WTC11 (cell line): ENCODE results near the gene TNNI2. TPM values are rescaled to one million over a fixed set of nuclear protein-coding genes. Genes with fewer than 3 reads are reported as not detected.

ENCODE experiments used
- ATAC-seq: fragments of 200-7000 bp; cut with Tn5 transposase; 2 replicates; pipeline ENCODE4 v1.10.0; 2021; ENCODE audit warnings: mild to moderate bottlenecking, moderate library complexity
- CTCF ChIA-PET: fragments of 300-600 bp; sonication (Branson Sonifier 250); formaldehyde crosslinking; loops from one replicate; lab custom pipeline; 2021; ENCODE audit warnings: antibody characterized with exemption; lab: Charles Lee
- POLR2A ChIA-PET: fragments of 350-600 bp; sonication (Branson Sonifier 250); formaldehyde crosslinking; loops from one replicate; lab custom pipeline; 2021; ENCODE audit warnings: antibody characterized with exemption; lab: Charles Lee
- DNase-seq: peaks from one replicate; pipeline ENCODE4 v3.0.0; 2021; ENCODE audit warnings: low spot score
- H3K27ac Mint-ChIP-seq: 2 replicates; pipeline ENCODE4 v1.8.0; 2021; ENCODE audit warnings: mixed read lengths
- H3K27me3 Mint-ChIP-seq: 2 replicates; pipeline ENCODE4 v1.8.0; 2021; ENCODE audit warnings: low read depth, mild to moderate bottlenecking, moderate library complexity, mixed read lengths
- H3K36me3 Mint-ChIP-seq: 2 replicates; pipeline ENCODE4 v1.8.0; 2021; ENCODE audit warnings: mixed read lengths
- H3K4me1 Mint-ChIP-seq: 2 replicates; pipeline ENCODE4 v1.8.0; 2022; ENCODE audit warnings: mixed read lengths
- H3K4me3 Mint-ChIP-seq: 2 replicates; pipeline ENCODE4 v1.8.0; 2021; ENCODE audit warnings: mild to moderate bottlenecking, moderate library complexity, mixed read lengths
- H3K9me3 Mint-ChIP-seq: 2 replicates; pipeline ENCODE4 v1.8.0; 2021; ENCODE audit warnings: mixed read lengths
- E2F5 ChIP-seq: sonication (generic); formaldehyde crosslinking; IDR thresholded peaks from 2 replicates; pipeline ENCODE4 v1.8.1; 2022; ENCODE audit warnings: mild to moderate bottlenecking, moderate library complexity, missing genetic modification reagents
- EMX1 ChIP-seq: fragments of 250-450 bp; sonication (Bioruptor Pico); IDR thresholded peaks from 2 replicates; pipeline ENCODE4 v1.8.0; 2021; ENCODE audit warnings: mild to moderate bottlenecking
- FOXJ3 ChIP-seq: sonication (generic); formaldehyde crosslinking; IDR thresholded peaks from 2 replicates; pipeline ENCODE4 v1.9.0; 2021; ENCODE audit warnings: missing genetic modification reagents, mild to moderate bottlenecking, borderline replicate concordance
- HMGA2 ChIP-seq: fragments of 250-450 bp; sonication (Bioruptor Pico); IDR thresholded peaks from 2 replicates; pipeline ENCODE4 v1.4.0; 2021; ENCODE audit warnings: mild to moderate bottlenecking, moderate library complexity
- HMGXB4 ChIP-seq: sonication (generic); formaldehyde crosslinking; IDR thresholded peaks from 2 replicates; pipeline ENCODE4 v1.8.1; 2023; ENCODE audit warnings: mild to moderate bottlenecking, moderate library complexity, missing genetic modification reagents
- KAT7 ChIP-seq: sonication (generic); formaldehyde crosslinking; IDR thresholded peaks from 2 replicates; pipeline ENCODE4 v1.8.1; 2023; ENCODE audit warnings: missing genetic modification reagents, mild to moderate bottlenecking, borderline replicate concordance
- NFE2L1 ChIP-seq: sonication (generic); formaldehyde crosslinking; IDR thresholded peaks from 2 replicates; pipeline ENCODE4 v1.8.1; 2023; ENCODE audit warnings: missing genetic modification reagents
- RORB ChIP-seq: fragments of 250-450 bp; sonication (Bioruptor Pico); IDR thresholded peaks from 2 replicates; pipeline ENCODE4 v1.9.0; 2021; ENCODE audit warnings: mild to moderate bottlenecking
- SOX15 ChIP-seq: fragments of 250-450 bp; sonication (Bioruptor Pico); IDR thresholded peaks from 2 replicates; pipeline ENCODE4 v1.9.0; 2021; ENCODE audit warnings: mild to moderate bottlenecking
- TP53 ChIP-seq: sonication (generic); formaldehyde crosslinking; IDR thresholded peaks from 2 replicates; pipeline ENCODE4 v1.8.1; 2023; ENCODE audit warnings: mild to moderate bottlenecking, missing genetic modification reagents
- ZBTB43 ChIP-seq: sonication (generic); formaldehyde crosslinking; IDR thresholded peaks from 2 replicates; pipeline ENCODE4 v1.8.1; 2023; ENCODE audit warnings: mild to moderate bottlenecking, missing genetic modification reagents
- ZNF263 ChIP-seq: sonication (generic); formaldehyde crosslinking; IDR thresholded peaks from 2 replicates; pipeline ENCODE4 v1.8.1; 2022; ENCODE audit warnings: low read depth, mild to moderate bottlenecking, moderate library complexity, missing genetic modification reagents
- ZNF512 ChIP-seq: sonication (generic); formaldehyde crosslinking; IDR thresholded peaks from 2 replicates; pipeline ENCODE4 v1.8.1; 2022; ENCODE audit warnings: missing genetic modification reagents, borderline replicate concordance
- total RNA-seq: library from RNA; stranded (reverse); gene quantifications from 3 replicates; pipeline ENCODE4 v1.2.3, GENCODE V29; 2021
- TF ChIP-seq, protein P1 (sequence below): sonication (generic); formaldehyde crosslinking; IDR thresholded peaks from 2 replicates; pipeline ENCODE4 v1.8.1; 2023; ENCODE audit warnings: mild to moderate bottlenecking, missing genetic modification reagents, moderate library complexity
- TF ChIP-seq, protein P2 (sequence below): fragments of 250-450 bp; sonication (Bioruptor Pico); IDR thresholded peaks from 2 replicates; pipeline ENCODE4 v1.8.0; 2021; ENCODE audit warnings: mild to moderate bottlenecking
- TF ChIP-seq, protein P3 (sequence below): sonication (generic); formaldehyde crosslinking; IDR thresholded peaks from 2 replicates; pipeline ENCODE4 v1.8.1; 2022; ENCODE audit warnings: low read depth, mild to moderate bottlenecking, moderate library complexity, missing genetic modification reagents, borderline replicate concordance
- TF ChIP-seq, protein P4 (sequence below): sonication (generic); formaldehyde crosslinking; IDR thresholded peaks from 2 replicates; pipeline ENCODE4 v1.8.1; 2023; ENCODE audit warnings: mild to moderate bottlenecking, missing genetic modification reagents
- TF ChIP-seq, protein P5 (sequence below): sonication (generic); formaldehyde crosslinking; IDR thresholded peaks from 2 replicates; pipeline ENCODE4 v1.8.0; 2023; ENCODE audit warnings: mild to moderate bottlenecking, missing genetic modification reagents

TNNI2 gene
- total RNA-seq, 1 experiment from 2014 or later, result not detected

DNA sequence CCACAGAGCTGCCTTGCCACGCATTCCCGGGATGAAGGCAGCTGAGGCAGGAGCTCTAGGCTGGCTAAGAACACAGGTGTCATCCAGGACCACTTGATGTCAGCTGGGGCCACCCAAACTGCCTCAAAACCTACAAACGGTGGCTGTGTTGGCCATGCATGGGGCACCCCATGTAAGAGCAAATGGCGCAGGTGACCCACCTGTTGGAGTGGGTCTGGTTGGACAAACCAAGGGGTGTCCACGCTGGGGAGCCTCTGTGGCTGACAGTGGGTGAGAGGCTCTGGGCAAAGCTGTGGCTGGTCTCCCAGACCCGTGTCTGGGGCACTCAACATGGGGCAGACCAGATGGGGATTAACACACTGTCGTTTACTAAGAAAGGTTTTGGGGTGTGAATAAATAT lies 23.0 kb upstream of the TNNI2 start:
- Mint-ChIP-seq H3K4me1 (no peaks in the 10 kb centered on the region), H3K9me3 (peaks cover 20% of the 10 kb centered on the region), H3K36me3 (peaks cover 3% of the 10 kb centered on the region), H3K4me3 (no peak overlapping the region)
- POLR2A ChIA-PET, result no interaction called here
- TF ChIP-seq HMGA2 (CRISPR knock-in tag) (no peak), FOXJ3 (CRISPR knock-in tag) (no peak), SOX15 (no peak), ZNF263 (CRISPR knock-in tag) (no peak), HMGXB4 (CRISPR knock-in tag) (no peak), RORB (no peak), TP53 (CRISPR knock-in tag) (no peak), EMX1 (CRISPR knock-in tag) (no peak)
- TF ChIP-seq, protein P1, sequence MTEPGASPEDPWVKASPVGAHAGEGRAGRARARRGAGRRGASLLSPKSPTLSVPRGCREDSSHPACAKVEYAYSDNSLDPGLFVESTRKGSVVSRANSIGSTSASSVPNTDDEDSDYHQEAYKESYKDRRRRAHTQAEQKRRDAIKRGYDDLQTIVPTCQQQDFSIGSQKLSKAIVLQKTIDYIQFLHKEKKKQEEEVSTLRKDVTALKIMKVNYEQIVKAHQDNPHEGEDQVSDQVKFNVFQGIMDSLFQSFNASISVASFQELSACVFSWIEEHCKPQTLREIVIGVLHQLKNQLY (CRISPR knock-in tag), result no peak
- TF ChIP-seq, all 79 proteins: peak for 0
- H3K27me3 Mint-ChIP-seq, result peaks cover 35% of the 10 kb centered on the region
- DNase-seq (no peak), ATAC-seq (no peak)
- CTCF ChIA-PET, result interaction anchor here (0.6 to 2.7 kb wide), 2 partner anchors 9 to 17 kb away, joined by 3 to 10 read pairs; no protein-coding TSS in a partner anchor
- H3K27ac Mint-ChIP-seq, result no peak overlapping the region

DNA sequence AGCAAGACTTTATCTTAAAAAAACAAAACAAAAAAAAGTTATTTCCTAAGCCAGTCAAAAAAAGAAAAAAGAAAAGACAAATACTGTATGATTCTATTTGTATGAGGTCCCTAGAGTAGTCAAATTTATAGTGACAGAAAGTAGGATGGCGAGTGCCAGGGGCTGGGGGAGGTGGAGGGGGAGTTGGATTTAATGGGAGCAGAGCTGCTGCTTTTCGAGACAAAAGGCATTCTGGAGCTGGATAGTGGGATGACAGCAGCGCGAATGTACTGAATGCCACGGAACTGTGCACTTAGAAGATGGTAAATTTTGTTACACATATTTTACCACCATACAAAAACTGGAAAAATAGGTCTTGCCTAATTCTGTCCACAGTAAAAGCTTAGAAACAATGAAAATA lies 21.8 kb upstream of the TNNI2 start:
- no peak for TF ChIP-seq KAT7
- no peak for TF ChIP-seq NFE2L1 (CRISPR knock-in tag)
- TF ChIP-seq, protein P2, sequence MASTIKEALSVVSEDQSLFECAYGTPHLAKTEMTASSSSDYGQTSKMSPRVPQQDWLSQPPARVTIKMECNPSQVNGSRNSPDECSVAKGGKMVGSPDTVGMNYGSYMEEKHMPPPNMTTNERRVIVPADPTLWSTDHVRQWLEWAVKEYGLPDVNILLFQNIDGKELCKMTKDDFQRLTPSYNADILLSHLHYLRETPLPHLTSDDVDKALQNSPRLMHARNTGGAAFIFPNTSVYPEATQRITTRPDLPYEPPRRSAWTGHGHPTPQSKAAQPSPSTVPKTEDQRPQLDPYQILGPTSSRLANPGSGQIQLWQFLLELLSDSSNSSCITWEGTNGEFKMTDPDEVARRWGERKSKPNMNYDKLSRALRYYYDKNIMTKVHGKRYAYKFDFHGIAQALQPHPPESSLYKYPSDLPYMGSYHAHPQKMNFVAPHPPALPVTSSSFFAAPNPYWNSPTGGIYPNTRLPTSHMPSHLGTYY (CRISPR knock-in tag), result no peak
- Mint-ChIP-seq H3K9me3 (peaks cover 32% of the 10 kb centered on the region), H3K36me3 (peaks cover 3% of the 10 kb centered on the region), H3K27me3 (peaks cover 34% of the 10 kb centered on the region), H3K4me1 (no peaks in the 10 kb centered on the region), H3K4me3 (no peak overlapping the region), H3K27ac (no peak overlapping the region)
- ChIA-PET CTCF (interaction anchor here (1.2 to 2.7 kb wide), 2 partner anchors 8 to 123 kb away, joined by 5 to 10 read pairs; no protein-coding TSS in a partner anchor), POLR2A (no interaction called here)
- DNase-seq (no peak), ATAC-seq (no peak)

DNA sequence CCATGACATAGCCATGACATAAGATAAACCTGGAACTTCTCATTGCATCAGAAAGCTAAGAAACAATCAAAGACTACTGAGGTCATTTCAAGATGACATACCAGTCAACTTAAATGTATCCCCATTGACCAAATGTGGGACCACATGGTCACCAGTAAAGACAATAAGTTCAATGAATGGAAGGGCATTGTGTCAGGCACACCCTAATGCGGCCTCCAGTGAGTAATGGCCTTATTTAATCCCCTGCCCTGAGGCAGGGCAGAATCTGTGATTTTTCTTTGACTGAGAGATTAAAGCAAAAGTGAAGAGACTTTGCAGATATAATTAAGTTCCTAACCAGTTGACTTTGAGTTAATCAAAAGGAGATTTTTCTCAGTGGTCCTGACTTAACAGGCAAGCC lies 21.3 kb upstream of the TNNI2 start:
- H3K9me3 Mint-ChIP-seq, result peaks cover 28% of the 10 kb centered on the region
- POLR2A ChIA-PET, result no interaction called here
- no peaks in the 10 kb centered on the region for H3K4me1 Mint-ChIP-seq
- DNase-seq, result no peak
- peaks cover 3% of the 10 kb centered on the region; the same call in 1 of the 2 replicates for H3K36me3 Mint-ChIP-seq
- ATAC-seq, result no peak
- no peak overlapping the region for H3K4me3 Mint-ChIP-seq
- H3K27me3 Mint-ChIP-seq, result peaks cover 31% of the 10 kb centered on the region
- CTCF ChIA-PET, result interaction anchor here (1.2 kb wide), 1 partner anchor 123 kb away, joined by 5 read pairs; no protein-coding TSS in a partner anchor
- no peak overlapping the region for H3K27ac Mint-ChIP-seq
- TF ChIP-seq, protein P3, sequence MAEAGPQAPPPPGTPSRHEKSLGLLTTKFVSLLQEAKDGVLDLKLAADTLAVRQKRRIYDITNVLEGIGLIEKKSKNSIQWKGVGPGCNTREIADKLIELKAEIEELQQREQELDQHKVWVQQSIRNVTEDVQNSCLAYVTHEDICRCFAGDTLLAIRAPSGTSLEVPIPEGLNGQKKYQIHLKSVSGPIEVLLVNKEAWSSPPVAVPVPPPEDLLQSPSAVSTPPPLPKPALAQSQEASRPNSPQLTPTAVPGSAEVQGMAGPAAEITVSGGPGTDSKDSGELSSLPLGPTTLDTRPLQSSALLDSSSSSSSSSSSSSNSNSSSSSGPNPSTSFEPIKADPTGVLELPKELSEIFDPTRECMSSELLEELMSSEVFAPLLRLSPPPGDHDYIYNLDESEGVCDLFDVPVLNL (CRISPR knock-in tag), result no peak
- TF ChIP-seq E2F5 (CRISPR knock-in tag) (no peak), ZNF512 (CRISPR knock-in tag) (no peak), TP53 (CRISPR knock-in tag) (no peak), ZBTB43 (CRISPR knock-in tag) (no peak), EMX1 (CRISPR knock-in tag) (no peak)
- TF ChIP-seq, protein P4, sequence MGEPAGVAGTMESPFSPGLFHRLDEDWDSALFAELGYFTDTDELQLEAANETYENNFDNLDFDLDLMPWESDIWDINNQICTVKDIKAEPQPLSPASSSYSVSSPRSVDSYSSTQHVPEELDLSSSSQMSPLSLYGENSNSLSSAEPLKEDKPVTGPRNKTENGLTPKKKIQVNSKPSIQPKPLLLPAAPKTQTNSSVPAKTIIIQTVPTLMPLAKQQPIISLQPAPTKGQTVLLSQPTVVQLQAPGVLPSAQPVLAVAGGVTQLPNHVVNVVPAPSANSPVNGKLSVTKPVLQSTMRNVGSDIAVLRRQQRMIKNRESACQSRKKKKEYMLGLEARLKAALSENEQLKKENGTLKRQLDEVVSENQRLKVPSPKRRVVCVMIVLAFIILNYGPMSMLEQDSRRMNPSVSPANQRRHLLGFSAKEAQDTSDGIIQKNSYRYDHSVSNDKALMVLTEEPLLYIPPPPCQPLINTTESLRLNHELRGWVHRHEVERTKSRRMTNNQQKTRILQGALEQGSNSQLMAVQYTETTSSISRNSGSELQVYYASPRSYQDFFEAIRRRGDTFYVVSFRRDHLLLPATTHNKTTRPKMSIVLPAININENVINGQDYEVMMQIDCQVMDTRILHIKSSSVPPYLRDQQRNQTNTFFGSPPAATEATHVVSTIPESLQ, result no peak
- TF ChIP-seq, protein P5, sequence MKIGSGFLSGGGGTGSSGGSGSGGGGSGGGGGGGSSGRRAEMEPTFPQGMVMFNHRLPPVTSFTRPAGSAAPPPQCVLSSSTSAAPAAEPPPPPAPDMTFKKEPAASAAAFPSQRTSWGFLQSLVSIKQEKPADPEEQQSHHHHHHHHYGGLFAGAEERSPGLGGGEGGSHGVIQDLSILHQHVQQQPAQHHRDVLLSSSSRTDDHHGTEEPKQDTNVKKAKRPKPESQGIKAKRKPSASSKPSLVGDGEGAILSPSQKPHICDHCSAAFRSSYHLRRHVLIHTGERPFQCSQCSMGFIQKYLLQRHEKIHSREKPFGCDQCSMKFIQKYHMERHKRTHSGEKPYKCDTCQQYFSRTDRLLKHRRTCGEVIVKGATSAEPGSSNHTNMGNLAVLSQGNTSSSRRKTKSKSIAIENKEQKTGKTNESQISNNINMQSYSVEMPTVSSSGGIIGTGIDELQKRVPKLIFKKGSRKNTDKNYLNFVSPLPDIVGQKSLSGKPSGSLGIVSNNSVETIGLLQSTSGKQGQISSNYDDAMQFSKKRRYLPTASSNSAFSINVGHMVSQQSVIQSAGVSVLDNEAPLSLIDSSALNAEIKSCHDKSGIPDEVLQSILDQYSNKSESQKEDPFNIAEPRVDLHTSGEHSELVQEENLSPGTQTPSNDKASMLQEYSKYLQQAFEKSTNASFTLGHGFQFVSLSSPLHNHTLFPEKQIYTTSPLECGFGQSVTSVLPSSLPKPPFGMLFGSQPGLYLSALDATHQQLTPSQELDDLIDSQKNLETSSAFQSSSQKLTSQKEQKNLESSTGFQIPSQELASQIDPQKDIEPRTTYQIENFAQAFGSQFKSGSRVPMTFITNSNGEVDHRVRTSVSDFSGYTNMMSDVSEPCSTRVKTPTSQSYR (CRISPR knock-in tag), result no peak
